Prostate gland (tissue), 2 donors: Measurements from ENCODE around the gene TSPYL4. TPM values are rescaled to one million over a fixed set of nuclear protein-coding genes. Genes with fewer than 3 reads are reported as not detected.

ENCODE experiments used
- DNase-seq: peaks from one replicate; pipeline ENCODE4 v3.0.0-alpha.2; 2019; ENCODE audit warnings: low spot score
- H3K27ac ChIP-seq, 2 donors: fragments of 200-600 bp; sonication (generic); 2 replicates each; pipeline ENCODE4 v1.5.1; 2017 to 2019
- H3K27me3 ChIP-seq: fragments of 200-600 bp; sonication (generic); replicated peaks from 2 replicates; pipeline ENCODE4 v1.5.1; 2019; ENCODE audit not compliant: insufficient read depth
- H3K36me3 ChIP-seq, 2 donors: fragments of 200-600 bp; sonication (generic); 1 replicate in 1 of 2; 2 replicates in 1 of 2; pipeline versions ENCODE4 v1.5.1 to v1.8.1; 2017 to 2019
- H3K4me1 ChIP-seq: fragments of 200-600 bp; sonication (generic); replicated peaks from 2 replicates; pipeline ENCODE4 v1.5.1; 2019
- H3K4me3 ChIP-seq, 2 donors: fragments of 200-600 bp; sonication (generic); 2 replicates each; pipeline ENCODE4 v1.5.1; 2017 to 2019
- H3K9me3 ChIP-seq: fragments of 200-600 bp; sonication (generic); 2 replicates; pipeline ENCODE4 v1.5.1; 2017
- CTCF ChIP-seq, 4 experiments: fragments of 200-600 bp in 2 of 4; fragments of 450-650 bp in 2 of 4; sonication (generic) in 2 of 4; IDR thresholded peaks; 1 replicate in 3 of 4; 2 replicates in 1 of 4; pipeline ENCODE4 v1.5.1; 2016 to 2019; ENCODE audit warnings: antibody characterized with exemption in 4 of 4, mild to moderate bottlenecking in 2 of 4, moderate library complexity in 2 of 4
- POLR2A ChIP-seq: fragments of 450-650 bp; IDR thresholded peaks from one replicate; pipeline ENCODE4 v1.6.1; 2016; ENCODE audit warnings: antibody characterized with exemption, mild to moderate bottlenecking
- POLR2AphosphoS5 ChIP-seq: sonication (generic); formaldehyde crosslinking; IDR thresholded peaks from one replicate; pipeline ENCODE4 v1.6.1; 2017; ENCODE audit warnings: antibody characterized with exemption
- WGBS: methylation state at CpG from one replicate; pipeline ENCODE4 v1.1.5; 2018; 5-methylcytosine and 5-hydroxymethylcytosine counted together
- intact Hi-C: fragments of 100-400 bp; cut with DNase I; formaldehyde crosslinking; loops from one replicate; pipeline ENCODE4 v1.14.2; 2022
- total RNA-seq, 2 donors: library from RNA; depleted of rRNA; stranded (reverse); fragments of >200 nt; gene quantifications; one replicate each; pipeline ENCODE4 v1.1.0, GENCODE V29; 2016

The TSPYL4 gene
- total RNA-seq, 2 donors from 2014 or later, result 26.0 to 33.7 TPM

GRCh38 chr6:116239256-116239655 lies 14.6 kb downstream of the TSPYL4 start:
- no peak for TF ChIP-seq POLR2A
- TF ChIP-seq CTCF (IDR thresholded peaks at IDR 0.05), result no peak
- TF ChIP-seq POLR2AphosphoS5, result no peak
- 94% methylated on average over 2 of the region's 2 CpGs for WGBS
- no peaks in the 10 kb centered on the region for H3K36me3 ChIP-seq

GRCh38 chr6:116238083-116238482 lies 15.8 kb downstream of the TSPYL4 start:
- Histone ChIP-seq H3K36me3 (no peaks in the 10 kb centered on the region), H3K27ac (no peak overlapping the region), H3K4me1 (no peaks in the 10 kb centered on the region), H3K4me3 (no peak overlapping the region), H3K9me3 (no peaks in the 10 kb centered on the region), H3K27me3 (no peaks in the 10 kb centered on the region)
- intact Hi-C loops, result no loop called here
- WGBS, result 58% methylated on average over 2 of the region's 2 CpGs
- no peak for TF ChIP-seq CTCF (IDR thresholded peaks at IDR 0.05)
- no peak for TF ChIP-seq POLR2A
- TF ChIP-seq POLR2AphosphoS5, result no peak
- no peak for DNase-seq

More at GRCh38 chr6:116239256-116239655, 14.6 kb downstream of the TSPYL4 start:
- Histone ChIP-seq H3K27ac (no peak overlapping the region), H3K4me3 (no peak overlapping the region), H3K4me1 (no peaks in the 10 kb centered on the region), H3K9me3 (no peaks in the 10 kb centered on the region), H3K27me3 (no peaks in the 10 kb centered on the region)
- intact Hi-C loops, result no loop called here
- DNase-seq, result no peak

GRCh38 chr6:116234689-116235088 lies 19.2 kb downstream of the TSPYL4 start:
- Histone ChIP-seq H3K4me1 (no peaks in the 10 kb centered on the region), H3K4me3 (no peak overlapping the region), H3K36me3 (no peaks in the 10 kb centered on the region), H3K27me3 (no peaks in the 10 kb centered on the region), H3K27ac (no peak overlapping the region), H3K9me3 (no peaks in the 10 kb centered on the region)
- WGBS, result 79% methylated on average over 3 of the region's 3 CpGs
- TF ChIP-seq POLR2AphosphoS5 (no peak), CTCF (IDR thresholded peaks at IDR 0.05) (no peak), POLR2A (no peak)
- intact Hi-C loops, result no loop called here
- DNase-seq, result no peak

GRCh38 chr6:116229287-116229913 lies 24.5 kb downstream of the TSPYL4 start:
- Histone ChIP-seq H3K4me3 (no peak overlapping the region), H3K27me3 (no peaks in the 10 kb centered on the region), H3K4me1 (no peaks in the 10 kb centered on the region), H3K9me3 (no peaks in the 10 kb centered on the region), H3K27ac (no peak overlapping the region), H3K36me3 (no peaks in the 10 kb centered on the region)
- 78% methylated on average over 17 of the region's 17 CpGs for WGBS
- DNase-seq, result no peak
- intact Hi-C loops, result no loop called here
- TF ChIP-seq POLR2A (no peak), POLR2AphosphoS5 (no peak), CTCF (IDR thresholded peaks at IDR 0.05) (no peak)

GRCh38 chr6:116223355-116223754 lies 30.5 kb downstream of the TSPYL4 start:
- WGBS, result 87% methylated on average over 3 of the region's 3 CpGs
- no peaks in the 10 kb centered on the region for H3K36me3 ChIP-seq
- H3K27ac ChIP-seq, result no peak overlapping the region
- no peaks in the 10 kb centered on the region for H3K27me3 ChIP-seq
- H3K4me3 ChIP-seq, result no peak overlapping the region
- H3K4me1 ChIP-seq, result no peaks in the 10 kb centered on the region
- DNase-seq, result no peak
- TF ChIP-seq CTCF (IDR thresholded peaks at IDR 0.05), result no peak
- TF ChIP-seq POLR2AphosphoS5, result no peak
- TF ChIP-seq POLR2A, result no peak
- intact Hi-C loops, result no loop called here
- no peaks in the 10 kb centered on the region for H3K9me3 ChIP-seq
